MM.1S (cell line): ENCODE data around the gene BAG3.

ENCODE experiments used
- EZH2 ChIP-seq: fragments of 300-600 bp; sonication (generic); optimal IDR thresholded peaks from 2 replicates; pipeline ENCODE3; 2017; ENCODE audit warnings: low read depth, mild to moderate bottlenecking, antibody characterized with exemption, low read length, mixed read lengths
- EZH2phosphoT487 ChIP-seq: fragments of 300-600 bp; sonication (generic); IDR thresholded peaks from 2 replicates; pipeline ENCODE4 v1.6.1; 2018; ENCODE audit warnings: antibody characterized with exemption, low read length
- TF ChIP-seq, protein P1 (sequence below): fragments of 300-600 bp; sonication (generic); IDR thresholded peaks from 2 replicates; pipeline ENCODE4 v1.5.1; 2016; ENCODE audit warnings: antibody characterized with exemption, low read length, mixed read lengths

DNA sequence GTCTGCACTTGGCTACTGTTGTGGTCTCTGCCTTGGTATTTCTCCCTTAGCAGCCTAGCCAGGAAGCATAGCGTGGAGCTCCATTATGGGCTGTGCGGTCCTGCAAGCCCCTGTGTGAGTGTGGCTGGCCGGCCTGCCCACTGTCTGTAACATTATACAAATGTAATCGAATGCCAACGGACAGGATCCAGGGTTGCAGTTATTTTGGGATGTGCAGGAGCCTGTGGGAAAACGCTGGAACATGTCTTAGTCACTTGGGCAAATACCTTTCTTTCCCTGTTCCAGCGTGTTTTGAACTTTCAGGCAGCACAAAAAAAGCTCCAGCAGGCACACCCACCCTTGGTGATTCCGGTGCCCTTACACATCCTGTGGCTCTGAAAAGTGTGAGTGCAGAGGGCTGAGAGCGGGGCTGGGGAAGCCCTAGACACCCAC, 29.5 kb downstream of the BAG3 start:
- TF ChIP-seq, protein P1, sequence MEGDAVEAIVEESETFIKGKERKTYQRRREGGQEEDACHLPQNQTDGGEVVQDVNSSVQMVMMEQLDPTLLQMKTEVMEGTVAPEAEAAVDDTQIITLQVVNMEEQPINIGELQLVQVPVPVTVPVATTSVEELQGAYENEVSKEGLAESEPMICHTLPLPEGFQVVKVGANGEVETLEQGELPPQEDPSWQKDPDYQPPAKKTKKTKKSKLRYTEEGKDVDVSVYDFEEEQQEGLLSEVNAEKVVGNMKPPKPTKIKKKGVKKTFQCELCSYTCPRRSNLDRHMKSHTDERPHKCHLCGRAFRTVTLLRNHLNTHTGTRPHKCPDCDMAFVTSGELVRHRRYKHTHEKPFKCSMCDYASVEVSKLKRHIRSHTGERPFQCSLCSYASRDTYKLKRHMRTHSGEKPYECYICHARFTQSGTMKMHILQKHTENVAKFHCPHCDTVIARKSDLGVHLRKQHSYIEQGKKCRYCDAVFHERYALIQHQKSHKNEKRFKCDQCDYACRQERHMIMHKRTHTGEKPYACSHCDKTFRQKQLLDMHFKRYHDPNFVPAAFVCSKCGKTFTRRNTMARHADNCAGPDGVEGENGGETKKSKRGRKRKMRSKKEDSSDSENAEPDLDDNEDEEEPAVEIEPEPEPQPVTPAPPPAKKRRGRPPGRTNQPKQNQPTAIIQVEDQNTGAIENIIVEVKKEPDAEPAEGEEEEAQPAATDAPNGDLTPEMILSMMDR, result no peak
- TF ChIP-seq EZH2 (no peak), EZH2phosphoT487 (no peak)
